VCaP (cell line): ENCODE measurements around the gene FAM20C.

ENCODE experiments used
- H3K27ac ChIP-seq: fragments of 450-650 bp; 2 replicates; pipeline ENCODE4 v1.5.1; 2017
- CTCF ChIP-seq: fragments of 450-650 bp; conservative IDR thresholded peaks from 2 replicates; pipeline ENCODE4 v1.5.1; 2017; ENCODE audit warnings: mild to moderate bottlenecking, moderate library complexity

FAM20C gene

GRCh38 chr7:234051-234707, 41.8 kb downstream of the FAM20C start:
- TF ChIP-seq CTCF, result no peak
- peak overlapping the region; percentile 96 for H3K27ac ChIP-seq

GRCh38 chr7:234708-235553, 42.6 kb downstream of the FAM20C start:
- H3K27ac ChIP-seq, result peak overlapping the region; percentile 96
- TF ChIP-seq CTCF, result no peak

- peak overlapping the region; percentile 96 for H3K27ac ChIP-seq
- TF ChIP-seq CTCF, result no peak
Measured at GRCh38 chr7:235576-236395, 43.4 kb downstream of the FAM20C start.

- no peak for TF ChIP-seq CTCF
- H3K27ac ChIP-seq, result peak overlapping the region; percentile 96
Measured at GRCh38 chr7:236967-237366, 44.6 kb downstream of the FAM20C start.

GRCh38 chr7:237385-237784, 45.0 kb downstream of the FAM20C start:
- TF ChIP-seq CTCF, result no peak

GRCh38 chr7:240146-240676, 47.8 kb downstream of the FAM20C start:
- no peak for TF ChIP-seq CTCF
- H3K27ac ChIP-seq, result no peak overlapping the region

More at GRCh38 chr7:237385-237784, 45.0 kb downstream of the FAM20C start:
- H3K27ac ChIP-seq, result no peak overlapping the region
